Sciatic nerve (tissue), 2 donors: ENCODE data around the gene MOK. TPM values are rescaled to one million over a fixed set of nuclear protein-coding genes. Genes with fewer than 3 reads are reported as not detected.

Experiments
- ATAC-seq: fragments of 200-7000 bp; cut with Tn5 transposase; one replicate; pipeline ENCODE4 v1.9.1; 2020; ENCODE audit warnings: mild to moderate bottlenecking, moderate library complexity
- DNase-seq: peaks from one replicate; pipeline ENCODE4 v3.0.0-alpha.2; 2020; ENCODE audit warnings: low spot score
- intact Hi-C: fragments of 100-400 bp; cut with DNase I; formaldehyde crosslinking; loops from one replicate; pipeline ENCODE4 v1.14.2; 2022
- total RNA-seq: library from RNA; stranded (reverse); fragmentation: NEBNext Ultra II Directional; extraction: Animal tissue kit (Norgen Biotek cat#: 25700); gene quantifications from one replicate; pipeline ENCODE4 v1.2.1, GENCODE V29; 2021
- donor health status: DM: no; HTN: no; CAD: no.
- donor health status: DM: no; HTN: no; CAD: no.

The MOK gene
- total RNA-seq, 1 donor from 2014 or later: 24.4 TPM

GRCh38 chr14:102232348-102232625, 72.7 kb downstream of the MOK start:
- intact Hi-C loops: no loop called here
- no peak for ATAC-seq

GRCh38 chr14:102231476-102232347, 73.3 kb downstream of the MOK start:
- DNase-seq (no peak), ATAC-seq (no peak)
- intact Hi-C loops: no loop called here

More at GRCh38 chr14:102232348-102232625, 72.7 kb downstream of the MOK start:
- DNase-seq: no peak

- no peak for DNase-seq
- intact Hi-C loops: no loop called here
Measured at GRCh38 chr14:102230481-102231210, 74.3 kb downstream of the MOK start.

GRCh38 chr14:102229739-102230092, 75.2 kb downstream of the MOK start:
- ATAC-seq (no peak), DNase-seq (no peak)
- intact Hi-C loops: no loop called here

More at GRCh38 chr14:102230481-102231210, 74.3 kb downstream of the MOK start:
- no peak for ATAC-seq

GRCh38 chr14:102229071-102229738, 75.8 kb downstream of the MOK start:
- ATAC-seq (no peak), DNase-seq (no peak)
- intact Hi-C loops: no loop called here

GRCh38 chr14:102227184-102227964, 77.6 kb downstream of the MOK start:
- intact Hi-C loops: no loop called here
- no peak for DNase-seq

GRCh38 chr14:102226356-102227125, 78.4 kb downstream of the MOK start:
- DNase-seq: no peak
- ATAC-seq: peak; percentile 25
- intact Hi-C loops: no loop called here

More at GRCh38 chr14:102227184-102227964, 77.6 kb downstream of the MOK start:
- peak; percentile 31 for ATAC-seq

- intact Hi-C loops: no loop called here
- no peak for ATAC-seq
- no peak for DNase-seq
Measured at GRCh38 chr14:102225936-102226335, 79.0 kb downstream of the MOK start.

- no peak for ATAC-seq
- no peak for DNase-seq
Measured at GRCh38 chr14:102225386-102225785, 79.6 kb downstream of the MOK start.

GRCh38 chr14:102223682-102224081, 81.3 kb downstream of the MOK start:
- intact Hi-C loops: no loop called here
- no peak for ATAC-seq
- DNase-seq: no peak

More at GRCh38 chr14:102225386-102225785, 79.6 kb downstream of the MOK start:
- intact Hi-C loops: no loop called here

GRCh38 chr14:102222751-102223150, 82.2 kb downstream of the MOK start:
- intact Hi-C loops: no loop called here
- no peak for DNase-seq
- no peak for ATAC-seq

- no peak for ATAC-seq
- intact Hi-C loops: no loop called here
- no peak for DNase-seq
Measured at GRCh38 chr14:102222009-102222575, 82.9 kb downstream of the MOK start.

- no peak for DNase-seq
- intact Hi-C loops: no loop called here
- no peak for ATAC-seq
Measured at GRCh38 chr14:102221026-102221425, 83.9 kb downstream of the MOK start.

GRCh38 chr14:102220031-102220430, 84.9 kb downstream of the MOK start:
- intact Hi-C loops: no loop called here
- DNase-seq (no peak), ATAC-seq (no peak)

- intact Hi-C loops: no loop called here
- no peak for DNase-seq
- ATAC-seq: no peak
Measured at GRCh38 chr14:102219316-102219715, 85.6 kb downstream of the MOK start.

GRCh38 chr14:102218688-102219087, 86.3 kb downstream of the MOK start:
- intact Hi-C loops: no loop called here
- ATAC-seq (no peak), DNase-seq (no peak)

GRCh38 chr14:102217987-102218421, 87.0 kb downstream of the MOK start:
- intact Hi-C loops: no loop called here
- DNase-seq (no peak), ATAC-seq (peak; percentile 16)

- no peak for DNase-seq
- intact Hi-C loops: no loop called here
- ATAC-seq: no peak
Measured at GRCh38 chr14:102217399-102217798, 87.6 kb downstream of the MOK start.
